Measurements from ENCODE around the gene TSPAN9.

DNA sequence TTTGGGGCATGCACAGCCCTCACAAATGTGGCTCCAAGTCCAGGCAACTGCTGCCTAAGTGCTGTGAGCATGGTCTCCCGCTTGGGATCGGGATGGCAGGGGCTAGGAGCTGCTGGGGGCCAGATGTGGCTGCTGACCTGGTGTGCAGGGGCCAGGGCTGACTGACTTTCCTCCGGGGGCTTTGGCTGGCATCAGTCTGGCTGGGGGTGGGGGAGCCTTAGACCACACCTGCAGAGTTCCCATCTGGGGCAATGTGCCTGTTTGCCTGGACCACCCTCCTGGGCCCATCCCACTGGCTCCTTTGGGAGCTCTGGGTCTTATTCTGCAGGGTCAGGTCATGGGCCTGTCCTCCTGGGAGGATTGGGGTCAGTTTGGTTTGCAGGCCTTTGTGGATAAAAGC, 90.5 kb downstream of the TSPAN9 start:
- no peak for TF ChIP-seq POLR2A (IDR thresholded peaks at IDR 0.05)
- TF ChIP-seq, protein P1, sequence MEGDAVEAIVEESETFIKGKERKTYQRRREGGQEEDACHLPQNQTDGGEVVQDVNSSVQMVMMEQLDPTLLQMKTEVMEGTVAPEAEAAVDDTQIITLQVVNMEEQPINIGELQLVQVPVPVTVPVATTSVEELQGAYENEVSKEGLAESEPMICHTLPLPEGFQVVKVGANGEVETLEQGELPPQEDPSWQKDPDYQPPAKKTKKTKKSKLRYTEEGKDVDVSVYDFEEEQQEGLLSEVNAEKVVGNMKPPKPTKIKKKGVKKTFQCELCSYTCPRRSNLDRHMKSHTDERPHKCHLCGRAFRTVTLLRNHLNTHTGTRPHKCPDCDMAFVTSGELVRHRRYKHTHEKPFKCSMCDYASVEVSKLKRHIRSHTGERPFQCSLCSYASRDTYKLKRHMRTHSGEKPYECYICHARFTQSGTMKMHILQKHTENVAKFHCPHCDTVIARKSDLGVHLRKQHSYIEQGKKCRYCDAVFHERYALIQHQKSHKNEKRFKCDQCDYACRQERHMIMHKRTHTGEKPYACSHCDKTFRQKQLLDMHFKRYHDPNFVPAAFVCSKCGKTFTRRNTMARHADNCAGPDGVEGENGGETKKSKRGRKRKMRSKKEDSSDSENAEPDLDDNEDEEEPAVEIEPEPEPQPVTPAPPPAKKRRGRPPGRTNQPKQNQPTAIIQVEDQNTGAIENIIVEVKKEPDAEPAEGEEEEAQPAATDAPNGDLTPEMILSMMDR (IDR thresholded peaks at IDR 0.05): no peak
- no peak for TF ChIP-seq POLR2AphosphoS5 (IDR thresholded peaks at IDR 0.05)
